IPS DF 6.9 (cell line): ENCODE results near the gene CD99.

Experiments used
- DNase-seq: peaks from one replicate; pipeline ENCODE4 v3.0.0-alpha.2; 2013; ENCODE audit warnings: low read depth, low spot score
- H3K27ac ChIP-seq: one replicate; pipeline ENCODE4 v1.5.1; 2013; ENCODE audit warnings: low read length, control low read depth
- H3K27me3 ChIP-seq: 2 replicates; pipeline ENCODE4 v1.6.1; 2013; ENCODE audit warnings: mild to moderate bottlenecking, low read length; ENCODE audit not compliant: control insufficient read depth, insufficient read depth
- H3K36me3 ChIP-seq: 2 replicates; pipeline ENCODE4 v1.6.1; 2013; ENCODE audit warnings: low read length; ENCODE audit not compliant: control insufficient read depth, insufficient read depth
- H3K4me1 ChIP-seq: 2 replicates; pipeline ENCODE4 v1.6.1; 2013; ENCODE audit warnings: low read length; ENCODE audit not compliant: control insufficient read depth, insufficient read depth
- H3K4me3 ChIP-seq: 2 replicates; pipeline ENCODE4 v1.5.1; 2013; ENCODE audit warnings: mild to moderate bottlenecking, low read length
- H3K9me3 ChIP-seq: 2 replicates; pipeline ENCODE4 v1.6.1; 2013; ENCODE audit warnings: low read length, inconsistent platforms; ENCODE audit not compliant: control insufficient read depth, insufficient read depth
- WGBS: extraction: QIAGEN DNeasy Blood & Tissue Kit; methylation state at CpG from one replicate; pipeline ENCODE4 v1.1.7; 2013; ENCODE audit warnings: mixed read lengths, missing lambda C conversion rate; ENCODE audit not compliant: insufficient read length, insufficient coverage; 5-methylcytosine and 5-hydroxymethylcytosine counted together

CD99 gene

GRCh38 chrX:2656257-2656836 is 34.7 kb upstream of the CD99 start:
- no peaks in the 10 kb centered on the region for H3K9me3 ChIP-seq
- DNase-seq = no peak
- WGBS = no CpG with 5 or more reads among the region's 7 CpGs
- no peak overlapping the region for H3K4me3 ChIP-seq
- no peaks in the 10 kb centered on the region for H3K4me1 ChIP-seq
- no peaks in the 10 kb centered on the region for H3K27me3 ChIP-seq
- no peak overlapping the region for H3K27ac ChIP-seq
- H3K36me3 ChIP-seq = no peaks in the 10 kb centered on the region

DNA sequence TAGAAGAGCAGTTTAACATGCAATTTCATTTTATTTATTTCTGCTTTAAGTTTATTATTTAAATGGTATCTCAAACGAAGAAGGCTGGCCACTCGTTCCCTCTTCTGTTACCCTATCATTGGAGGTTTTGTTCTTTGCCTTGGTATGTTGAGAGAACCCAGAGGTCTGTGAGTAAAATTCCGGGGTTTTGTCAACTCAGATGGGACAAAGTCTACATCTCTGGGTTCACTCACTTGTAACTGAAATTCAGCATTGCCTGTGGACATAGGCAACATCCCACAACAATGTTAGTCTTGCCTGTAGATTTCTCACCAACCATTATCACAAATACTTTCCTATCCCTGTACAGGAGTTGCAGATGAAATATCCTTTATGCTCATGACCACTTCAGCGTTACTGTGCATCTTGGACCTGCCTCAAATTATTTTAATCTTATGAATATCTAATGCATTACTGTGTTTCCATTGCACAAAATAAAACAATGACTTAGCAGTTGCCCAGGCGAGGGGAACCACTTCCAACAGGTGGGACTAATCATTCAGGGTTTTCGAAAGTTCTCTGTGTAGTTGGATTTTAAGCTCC is 33.5 kb upstream of the CD99 start:
- H3K4me3 ChIP-seq = no peak overlapping the region
- no peak for DNase-seq
- no peaks in the 10 kb centered on the region for H3K27me3 ChIP-seq
- no peak overlapping the region for H3K27ac ChIP-seq
- no peaks in the 10 kb centered on the region for H3K9me3 ChIP-seq
- no peaks in the 10 kb centered on the region for H3K36me3 ChIP-seq
- WGBS = no CpG with 5 or more reads among the region's 6 CpGs
- H3K4me1 ChIP-seq = no peaks in the 10 kb centered on the region

DNA sequence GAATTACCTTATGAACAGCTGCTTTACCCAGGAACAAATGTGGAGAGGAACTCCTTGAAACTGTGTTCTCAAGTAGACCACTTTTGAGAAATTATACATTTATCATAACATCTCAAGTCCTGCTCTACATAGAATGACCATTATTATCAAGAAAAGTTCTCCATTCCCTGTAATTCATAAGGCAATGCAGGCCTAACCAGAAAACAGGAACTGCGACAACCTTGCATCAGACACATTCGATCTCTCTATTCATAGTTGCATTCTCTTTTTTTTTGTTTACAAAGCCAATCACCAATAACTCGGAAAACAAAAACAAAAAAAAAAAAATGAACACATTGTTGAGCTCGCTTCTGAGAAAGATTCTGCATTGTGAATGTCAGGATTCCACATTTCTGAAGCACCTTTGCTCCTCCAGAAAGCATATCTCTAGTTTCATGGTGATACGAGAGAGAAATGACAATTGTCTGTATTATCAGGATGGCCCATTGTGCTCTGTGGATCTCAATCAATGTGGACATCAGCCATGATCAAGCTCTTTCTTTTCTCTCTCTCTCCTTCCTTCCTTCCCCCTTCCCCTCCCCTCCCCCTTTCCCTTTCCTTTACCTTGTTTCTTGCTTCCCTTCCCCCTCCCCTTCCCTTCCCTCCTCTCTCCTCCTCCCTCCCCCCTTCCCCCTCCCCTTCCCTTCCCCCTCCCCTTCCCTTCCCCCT is 32.4 kb upstream of the CD99 start:
- H3K9me3 ChIP-seq = no peaks in the 10 kb centered on the region
- H3K4me1 ChIP-seq = no peaks in the 10 kb centered on the region
- no peaks in the 10 kb centered on the region for H3K36me3 ChIP-seq
- DNase-seq = no peak
- no CpG with 5 or more reads among the region's 5 CpGs for WGBS
- no peaks in the 10 kb centered on the region for H3K27me3 ChIP-seq
- H3K27ac ChIP-seq = no peak overlapping the region
- no peak overlapping the region for H3K4me3 ChIP-seq

- Histone ChIP-seq H3K27ac (no peak overlapping the region), H3K27me3 (no peaks in the 10 kb centered on the region), H3K9me3 (no peaks in the 10 kb centered on the region), H3K4me3 (no peak overlapping the region), H3K36me3 (no peaks in the 10 kb centered on the region), H3K4me1 (no peaks in the 10 kb centered on the region)
- DNase-seq = no peak
- no CpG with 5 or more reads among the region's 5 CpGs for WGBS
Observed at GRCh38 chrX:2662586-2662985, 28.5 kb upstream of the CD99 start.

DNA sequence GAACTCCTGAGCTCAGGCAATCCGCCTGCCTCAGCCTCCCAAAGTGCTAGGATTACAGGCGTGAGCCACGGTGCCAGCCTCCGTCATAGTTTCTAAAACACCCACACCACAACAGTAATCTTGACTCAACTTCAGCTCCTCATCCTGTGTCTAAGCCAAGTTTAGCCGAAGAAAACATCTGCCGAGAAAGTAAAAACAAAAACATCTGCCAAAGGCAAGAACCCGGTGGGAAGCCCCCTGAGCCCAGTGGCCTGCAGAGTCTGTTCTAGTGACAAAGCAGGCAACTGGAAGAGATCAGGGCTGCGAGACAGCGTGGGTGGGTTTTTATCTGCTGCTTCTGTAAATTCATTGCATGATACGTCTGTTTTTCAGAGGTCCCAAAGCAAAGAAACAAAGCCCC is 26.6 kb upstream of the CD99 start:
- whole genome bisulfite sequencing = no CpG with 5 or more reads among the region's 10 CpGs
- H3K27ac ChIP-seq = no peak overlapping the region

DNA sequence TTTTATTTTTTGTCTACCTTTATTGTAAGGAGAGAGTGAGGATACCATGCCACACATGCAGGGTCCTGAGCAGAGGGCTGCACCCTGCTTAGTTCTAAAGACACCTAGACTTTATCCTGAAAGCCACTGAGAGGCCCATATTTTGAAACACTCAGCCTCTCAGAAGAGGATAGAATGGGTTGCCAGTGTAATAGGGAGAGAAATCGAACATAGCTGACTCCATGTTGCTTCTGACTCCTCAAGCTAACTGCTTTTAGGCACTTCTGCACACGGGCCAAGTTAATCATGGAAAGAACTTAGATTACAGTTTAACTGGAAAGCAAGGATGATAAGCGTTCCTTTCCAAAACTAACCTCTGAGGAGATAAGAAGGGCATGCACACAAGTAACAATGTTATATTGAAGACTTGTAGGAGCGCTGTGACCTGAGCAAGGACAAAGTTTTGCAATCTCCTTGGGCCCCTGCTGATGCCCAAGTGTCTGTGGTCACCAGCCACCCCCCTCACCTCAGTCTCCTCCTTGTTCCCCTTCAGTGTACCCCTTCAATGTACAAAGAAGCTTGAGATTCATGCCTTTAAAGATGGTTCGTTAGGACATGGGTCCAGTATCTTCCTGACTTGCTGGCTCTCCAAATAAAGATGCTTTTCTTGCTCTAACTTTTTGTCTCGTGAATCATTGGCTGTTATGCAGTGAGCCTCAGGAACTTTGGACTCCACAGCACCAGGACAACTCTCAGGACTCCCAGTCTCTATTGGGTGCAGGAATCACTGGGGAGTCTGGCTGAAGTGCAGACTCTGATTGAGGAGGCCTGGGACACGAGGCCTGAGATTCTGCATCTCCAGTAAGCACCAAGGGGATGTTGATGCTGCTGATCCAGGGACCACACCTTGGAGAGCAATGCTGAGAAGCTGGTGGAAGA is 25.4 kb upstream of the CD99 start:
- WGBS = no CpG with 5 or more reads among the region's 7 CpGs

More for the DNA sequence above, 26.6 kb upstream of the CD99 start:
- no peaks in the 10 kb centered on the region for H3K9me3 ChIP-seq
- DNase-seq = no peak
- H3K4me1 ChIP-seq = no peaks in the 10 kb centered on the region
- no peaks in the 10 kb centered on the region for H3K36me3 ChIP-seq
- H3K4me3 ChIP-seq = no peak overlapping the region
- H3K27me3 ChIP-seq = no peaks in the 10 kb centered on the region

GRCh38 chrX:2666491-2666890 is 24.6 kb upstream of the CD99 start:
- Histone ChIP-seq H3K27me3 (no peaks in the 10 kb centered on the region), H3K27ac (no peak overlapping the region), H3K4me1 (no peaks in the 10 kb centered on the region), H3K9me3 (no peaks in the 10 kb centered on the region), H3K4me3 (no peak overlapping the region), H3K36me3 (no peaks in the 10 kb centered on the region)
- no CpG with 5 or more reads among the region's 2 CpGs for WGBS
- no peak for DNase-seq

More for the DNA sequence above, 25.4 kb upstream of the CD99 start:
- no peak for DNase-seq
- Histone ChIP-seq H3K4me1 (no peaks in the 10 kb centered on the region), H3K36me3 (no peaks in the 10 kb centered on the region), H3K27me3 (no peaks in the 10 kb centered on the region), H3K4me3 (no peak overlapping the region), H3K9me3 (no peaks in the 10 kb centered on the region), H3K27ac (no peak overlapping the region)

DNA sequence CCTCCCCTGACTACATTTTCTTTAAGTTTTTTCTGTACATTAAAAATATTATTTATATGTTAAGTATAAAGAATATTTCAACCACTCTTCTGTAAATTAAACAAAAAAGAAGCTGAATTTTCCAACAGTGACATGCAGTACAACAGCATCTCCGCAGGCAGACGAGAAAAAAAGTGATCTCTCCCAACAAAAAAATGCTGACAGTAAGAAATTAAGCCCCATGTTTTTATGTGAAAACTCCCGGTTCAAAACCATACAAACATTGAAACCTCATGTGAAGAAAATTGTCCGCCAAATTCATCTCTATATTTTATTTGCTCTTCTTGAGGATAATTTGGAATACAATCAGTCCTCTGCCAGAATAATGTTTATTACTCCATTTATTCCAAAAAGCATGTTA is 20.1 kb upstream of the CD99 start:
- Histone ChIP-seq H3K4me1 (no peaks in the 10 kb centered on the region), H3K4me3 (no peak overlapping the region), H3K27ac (no peak overlapping the region), H3K27me3 (no peaks in the 10 kb centered on the region), H3K9me3 (no peaks in the 10 kb centered on the region), H3K36me3 (no peaks in the 10 kb centered on the region)
- DNase-seq = no peak
- no CpG with 5 or more reads among the region's 4 CpGs for WGBS

- Histone ChIP-seq H3K4me3 (no peak overlapping the region), H3K9me3 (no peaks in the 10 kb centered on the region), H3K27me3 (no peaks in the 10 kb centered on the region), H3K27ac (no peak overlapping the region), H3K36me3 (no peaks in the 10 kb centered on the region), H3K4me1 (no peaks in the 10 kb centered on the region)
- no CpG with 5 or more reads among the region's 6 CpGs for WGBS
- DNase-seq = no peak
Observed at GRCh38 chrX:2672084-2672483, 19.0 kb upstream of the CD99 start.

- Histone ChIP-seq H3K27me3 (no peaks in the 10 kb centered on the region), H3K4me1 (no peaks in the 10 kb centered on the region), H3K9me3 (no peaks in the 10 kb centered on the region), H3K36me3 (no peaks in the 10 kb centered on the region), H3K4me3 (no peak overlapping the region), H3K27ac (no peak overlapping the region)
- DNase-seq = no peak
- WGBS = no CpG with 5 or more reads among the region's 12 CpGs
Observed at GRCh38 chrX:2673611-2674010, 17.5 kb upstream of the CD99 start.
